ENCODE measurements around the gene ZRANB3.

ZRANB3 gene

GRCh38 chr2:135208016-135208415 is 323.0 kb downstream of the ZRANB3 start:
- TF ChIP-seq CTCF (IDR thresholded peaks at IDR 0.05; ENCODE audit: borderline replicate concordance, control extremely low read depth, extremely low read depth, insufficient read depth, missing control alignments) = no peak
- in situ Hi-C loops (cut with MboI; ENCODE audit: low sequenced_read_pairs, unreplicated experiment) = no loop called here
- DNase-seq (ENCODE audit: low spot score) = no peak

- in situ Hi-C loops (cut with MboI; ENCODE audit: low sequenced_read_pairs, unreplicated experiment) = no loop called here
- no peak for DNase-seq (ENCODE audit: low spot score)
- TF ChIP-seq CTCF (IDR thresholded peaks at IDR 0.05; ENCODE audit: borderline replicate concordance, control extremely low read depth, extremely low read depth, insufficient read depth, missing control alignments) = no peak
These were observed 327.1 kb downstream of the ZRANB3 start for GRCh38 chr2:135203944-135204343.

GRCh38 chr2:135202751-135203150 is 328.3 kb downstream of the ZRANB3 start:
- in situ Hi-C loops (cut with MboI; ENCODE audit: low sequenced_read_pairs, unreplicated experiment) = no loop called here
- no peak for TF ChIP-seq CTCF (IDR thresholded peaks at IDR 0.05; ENCODE audit: borderline replicate concordance, control extremely low read depth, extremely low read depth, insufficient read depth, missing control alignments)
- no peak for DNase-seq (ENCODE audit: low spot score)

GRCh38 chr2:135198481-135198880 is 332.5 kb downstream of the ZRANB3 start:
- DNase-seq (ENCODE audit: low spot score) = no peak
- no peak for TF ChIP-seq CTCF (IDR thresholded peaks at IDR 0.05; ENCODE audit: borderline replicate concordance, control extremely low read depth, extremely low read depth, insufficient read depth, missing control alignments)
- in situ Hi-C loops (cut with MboI; ENCODE audit: low sequenced_read_pairs, unreplicated experiment) = no loop called here

- TF ChIP-seq CTCF (IDR thresholded peaks at IDR 0.05; ENCODE audit: borderline replicate concordance, control extremely low read depth, extremely low read depth, insufficient read depth, missing control alignments) = no peak
- in situ Hi-C loops (cut with MboI; ENCODE audit: low sequenced_read_pairs, unreplicated experiment) = no loop called here
- DNase-seq (ENCODE audit: low spot score) = no peak
These were observed 340.2 kb downstream of the ZRANB3 start for GRCh38 chr2:135190799-135191198.

- no peak for TF ChIP-seq CTCF (IDR thresholded peaks at IDR 0.05; ENCODE audit: borderline replicate concordance, control extremely low read depth, extremely low read depth, insufficient read depth, missing control alignments)
- in situ Hi-C loops (cut with MboI; ENCODE audit: low sequenced_read_pairs, unreplicated experiment) = no loop called here
- no peak for DNase-seq (ENCODE audit: low spot score)
These were observed 341.9 kb downstream of the ZRANB3 start for GRCh38 chr2:135189148-135189547.

GRCh38 chr2:135187270-135187669 is 343.7 kb downstream of the ZRANB3 start:
- in situ Hi-C loops (cut with MboI; ENCODE audit: low sequenced_read_pairs, unreplicated experiment) = no loop called here
- TF ChIP-seq CTCF (IDR thresholded peaks at IDR 0.05; ENCODE audit: borderline replicate concordance, control extremely low read depth, extremely low read depth, insufficient read depth, missing control alignments) = no peak
- no peak for DNase-seq (ENCODE audit: low spot score)
